Middle frontal gyrus (tissue), 1 donor: Measurements from ENCODE around the gene ACIN1.
A peak's percentile ranks its signal among the peaks of the same experiment; 100 is the strongest.

Source experiments
- DNase-seq: peaks from one replicate; pipeline ENCODE4 v3.0.0-alpha.2; 2015; ENCODE audit warnings: low spot score; ENCODE audit errors: extremely low spot score

The ACIN1 gene

DNA sequence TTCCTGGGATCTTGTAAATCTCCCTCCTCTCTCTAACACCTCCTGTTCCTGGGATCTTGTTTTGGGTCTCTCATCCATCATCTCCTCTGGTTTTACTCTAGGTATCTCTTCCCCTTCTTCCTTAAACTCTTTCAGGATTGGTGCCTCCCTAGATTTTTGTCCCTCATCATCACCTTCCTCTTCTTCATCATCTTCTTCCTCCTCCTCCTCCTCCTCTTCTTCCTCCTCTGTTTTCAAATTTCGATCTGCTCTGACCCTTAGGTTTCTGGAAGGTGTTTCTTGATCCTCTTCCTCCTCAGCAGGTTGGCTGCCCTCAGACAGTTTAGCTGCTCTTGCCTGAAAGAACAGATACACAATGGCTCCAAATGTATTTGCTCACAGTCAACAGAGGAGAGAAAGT is 14.5 kb downstream of the ACIN1 start:
- DNase-seq: no peak

DNA sequence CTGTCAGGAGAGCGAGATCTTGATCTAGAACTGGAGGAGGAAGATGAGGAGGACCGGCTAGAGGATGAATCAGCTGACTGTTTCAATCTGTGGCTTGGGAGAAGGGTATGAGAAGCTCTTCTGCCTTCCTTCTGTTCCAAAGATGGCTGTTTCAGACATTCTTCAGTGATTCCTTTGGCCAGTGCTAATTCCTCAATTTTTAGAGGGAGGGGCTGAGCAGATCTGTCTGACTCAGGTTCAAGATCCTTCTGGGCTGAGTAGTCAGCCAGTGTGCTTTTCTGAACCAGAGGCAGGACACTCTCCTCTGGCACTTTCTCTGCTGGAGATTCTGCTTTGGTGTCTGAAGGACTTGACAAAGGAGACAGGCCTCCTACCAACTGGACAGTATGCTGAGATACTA is 15.2 kb downstream of the ACIN1 start:
- DNase-seq: no peak

DNA sequence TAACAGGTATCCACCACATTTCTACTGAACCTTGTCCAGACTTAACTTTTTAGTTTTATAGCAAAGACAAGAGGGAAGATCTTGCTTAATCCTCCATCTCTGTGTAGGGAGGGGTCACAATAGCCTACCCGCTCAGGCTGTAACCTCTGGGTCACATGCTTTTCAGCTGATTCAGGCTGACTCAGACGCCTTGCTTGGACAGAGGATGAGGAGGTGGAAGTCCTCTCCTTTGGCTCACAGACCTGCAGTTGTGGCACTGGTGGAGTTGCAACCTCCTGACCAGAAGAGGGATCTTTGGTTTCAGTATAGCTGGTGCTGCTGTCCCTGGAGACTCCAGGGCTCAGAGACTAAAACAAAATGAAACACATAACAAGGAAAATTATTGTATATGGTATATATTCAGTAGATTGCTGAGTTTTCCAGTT is 16.2 kb downstream of the ACIN1 start:
- DNase-seq: no peak

DNA sequence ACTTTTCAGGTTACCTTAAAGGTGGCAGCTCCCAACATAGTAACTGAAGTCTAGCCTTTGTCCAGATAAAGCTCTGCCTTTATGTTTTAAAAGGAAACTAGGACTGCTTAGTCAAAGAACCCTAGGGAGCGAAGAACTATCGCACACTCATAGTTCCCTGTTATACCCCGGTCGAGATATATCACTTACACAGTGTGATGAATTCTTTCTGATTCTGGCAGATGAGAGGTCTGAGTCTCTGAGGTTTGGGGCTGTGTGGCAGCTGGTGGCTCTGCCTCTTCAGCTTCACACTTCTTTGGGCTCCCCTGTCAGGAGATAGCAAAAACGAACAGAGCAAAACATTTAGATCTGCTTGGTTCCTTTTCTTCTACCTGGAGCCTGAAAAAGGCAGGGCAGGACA is 17.0 kb downstream of the ACIN1 start:
- no peak for DNase-seq

DNA sequence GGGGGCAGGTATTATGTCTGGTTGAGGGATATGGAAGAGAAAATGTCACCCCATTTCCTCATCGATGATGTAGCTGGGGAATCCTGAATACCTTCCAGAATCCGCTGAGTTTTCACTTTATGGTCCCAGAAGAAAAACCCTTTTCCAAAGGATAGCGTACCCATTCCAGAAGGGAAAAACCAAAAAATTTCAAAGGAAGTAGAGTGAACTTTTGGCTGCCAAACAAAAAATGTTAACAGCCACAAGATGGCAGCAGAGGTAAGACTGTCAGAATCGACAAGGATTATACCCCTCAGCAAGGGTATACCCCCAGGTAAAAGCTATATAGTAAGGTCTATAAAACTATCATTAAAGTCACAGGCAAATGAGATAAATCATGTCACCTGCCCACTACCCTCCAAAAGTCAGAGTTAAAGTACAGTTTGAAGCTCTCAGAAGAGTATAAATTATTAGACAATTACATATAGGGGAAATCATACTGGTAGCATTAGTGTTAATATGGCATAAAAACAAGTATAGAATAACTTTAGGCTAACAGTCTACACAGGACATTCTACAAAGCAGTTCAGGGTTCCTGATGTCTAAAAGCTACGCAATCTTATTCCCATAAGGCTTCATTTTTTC is 18.0 kb downstream of the ACIN1 start:
- no peak for DNase-seq

DNA sequence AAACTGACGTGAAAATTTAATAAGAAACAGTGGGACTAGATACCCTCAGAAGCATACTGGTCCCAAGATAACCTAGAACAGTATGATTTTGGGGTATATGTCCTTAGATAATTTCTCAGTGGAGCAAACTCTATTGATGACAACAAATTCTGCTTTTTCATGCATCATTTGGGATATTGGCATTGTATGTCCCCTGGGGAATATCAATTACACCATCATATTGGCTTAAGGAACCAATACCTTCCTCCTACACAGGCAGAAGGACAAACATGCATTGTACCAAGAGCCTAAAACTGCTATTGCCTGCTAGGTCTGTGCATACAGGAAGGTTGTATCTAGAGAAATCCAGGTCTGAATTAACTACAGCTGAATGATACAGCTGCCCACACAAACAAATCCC is 20.0 kb downstream of the ACIN1 start:
- no peak for DNase-seq

DNA sequence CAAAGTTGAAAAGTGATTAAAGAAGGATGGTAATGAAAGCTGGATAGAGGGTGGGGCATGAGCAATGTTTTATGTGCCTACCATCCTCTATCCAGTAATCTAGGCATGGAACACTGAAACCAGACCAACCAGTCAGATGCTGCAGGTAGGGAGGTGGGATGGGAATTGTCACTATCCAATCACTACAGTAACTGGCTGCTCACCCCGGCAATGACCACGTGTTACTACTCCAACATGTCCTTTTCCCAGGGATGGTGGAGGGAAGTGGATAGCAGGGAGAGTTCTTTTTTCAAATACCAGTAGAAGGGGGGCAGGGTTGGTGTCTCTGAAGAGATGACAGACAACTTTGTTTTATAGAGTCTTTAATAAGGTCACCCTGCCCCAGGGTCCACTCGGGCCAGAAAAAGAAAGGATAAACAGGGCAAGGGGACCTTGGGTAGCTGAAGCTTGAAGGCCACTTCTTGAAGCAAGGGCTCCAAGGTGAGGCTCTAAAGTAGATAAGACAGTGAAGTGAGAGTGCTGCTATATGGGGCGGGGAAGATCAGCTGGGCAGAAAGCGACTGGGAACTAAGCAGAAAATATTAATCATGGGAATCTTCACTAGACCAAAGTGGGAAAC is 22.9 kb downstream of the ACIN1 start:
- DNase-seq: no peak

DNA sequence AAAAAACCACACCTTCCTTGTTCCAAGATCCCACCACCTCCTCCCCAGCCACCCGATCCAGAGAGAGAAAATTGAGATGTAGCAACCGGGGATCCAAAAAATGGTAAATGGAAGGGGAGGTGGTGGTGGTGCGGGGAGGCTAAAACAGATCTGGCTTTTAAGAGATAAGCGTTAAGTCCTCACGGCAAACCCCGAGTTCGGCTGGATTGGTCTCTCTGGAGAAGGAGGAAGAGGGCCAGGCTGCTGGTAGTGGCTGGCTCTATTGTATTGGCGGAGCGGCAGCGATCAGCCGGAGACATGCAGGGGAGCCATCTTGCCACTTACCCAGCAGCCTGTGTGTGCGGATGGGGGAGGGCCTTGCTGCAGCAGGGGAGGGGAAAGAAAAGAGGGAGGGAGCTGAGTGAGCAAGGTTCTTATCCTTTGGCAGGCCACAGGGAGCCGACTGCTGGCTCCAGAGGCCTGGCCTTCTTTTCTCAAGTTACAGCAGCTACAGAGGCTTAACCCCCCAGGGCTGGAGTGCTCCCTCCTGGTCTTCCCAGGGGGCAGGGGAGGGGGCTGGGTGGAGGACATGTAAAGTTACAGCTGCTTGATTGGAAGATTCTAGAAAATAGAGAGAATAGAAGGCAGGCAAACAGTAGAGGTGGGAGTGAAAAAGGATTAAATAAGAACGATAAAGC is 23.6 kb downstream of the ACIN1 start:
- DNase-seq: peak; percentile 54

DNA sequence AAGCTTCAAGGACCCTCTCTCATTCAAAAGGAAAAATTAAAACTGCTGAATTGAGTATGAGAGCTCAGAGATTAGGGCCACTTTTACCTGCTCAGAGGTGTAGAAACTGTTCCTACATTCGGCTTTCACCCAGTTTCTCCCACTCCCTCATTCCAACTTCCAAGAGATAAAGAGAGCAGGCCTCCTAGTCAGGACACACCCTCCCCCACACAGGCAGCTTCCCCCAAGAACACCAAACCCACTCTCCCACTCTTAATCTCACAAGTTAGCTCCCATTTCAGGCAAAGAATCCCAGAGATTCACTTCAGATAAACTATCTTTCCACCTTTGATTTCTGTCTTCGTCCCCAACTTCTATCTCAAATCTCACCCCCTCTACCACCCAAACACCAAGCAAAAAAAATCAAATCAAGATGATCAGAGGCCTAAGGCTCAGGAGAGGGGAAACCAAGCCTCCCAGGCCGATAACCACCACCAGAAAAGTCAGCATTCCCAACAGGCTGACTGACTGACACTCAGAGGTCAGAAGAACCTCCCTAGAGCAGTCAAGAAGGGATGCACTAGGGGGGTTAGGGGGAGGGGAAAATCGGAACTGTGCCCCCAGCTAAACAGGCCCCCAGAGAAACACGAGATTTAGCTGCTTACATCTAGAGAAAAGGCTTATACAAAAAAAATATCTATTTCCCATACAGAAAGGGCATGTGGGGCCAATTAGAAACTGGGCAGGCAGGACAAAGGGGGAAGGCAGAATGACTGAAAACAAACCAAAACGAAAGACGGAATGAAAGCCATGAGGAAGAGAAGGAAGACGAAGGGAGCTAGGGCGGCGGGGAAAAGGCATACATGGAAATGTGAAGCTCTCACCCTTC is 24.4 kb downstream of the ACIN1 start:
- DNase-seq: no peak

DNA sequence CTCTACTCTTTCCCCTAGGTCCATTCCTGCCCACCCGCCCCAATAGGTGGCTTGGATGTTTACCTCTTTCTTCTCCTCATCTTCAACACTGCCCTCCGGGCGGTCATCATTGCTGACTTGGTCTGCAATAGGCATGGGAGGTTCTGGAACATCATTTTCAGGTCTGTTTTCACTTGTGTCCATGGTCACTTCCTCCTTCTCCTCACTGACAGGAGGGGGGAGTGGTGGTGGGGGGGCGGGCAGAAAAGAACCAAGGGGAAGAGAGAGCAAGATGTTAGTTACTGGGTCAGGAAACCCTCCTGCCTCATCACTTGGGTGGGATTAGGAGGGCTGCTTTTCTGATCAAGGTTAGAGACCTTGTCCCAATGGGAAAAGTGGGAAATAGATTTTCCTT is 25.5 kb downstream of the ACIN1 start:
- DNase-seq: no peak

DNA sequence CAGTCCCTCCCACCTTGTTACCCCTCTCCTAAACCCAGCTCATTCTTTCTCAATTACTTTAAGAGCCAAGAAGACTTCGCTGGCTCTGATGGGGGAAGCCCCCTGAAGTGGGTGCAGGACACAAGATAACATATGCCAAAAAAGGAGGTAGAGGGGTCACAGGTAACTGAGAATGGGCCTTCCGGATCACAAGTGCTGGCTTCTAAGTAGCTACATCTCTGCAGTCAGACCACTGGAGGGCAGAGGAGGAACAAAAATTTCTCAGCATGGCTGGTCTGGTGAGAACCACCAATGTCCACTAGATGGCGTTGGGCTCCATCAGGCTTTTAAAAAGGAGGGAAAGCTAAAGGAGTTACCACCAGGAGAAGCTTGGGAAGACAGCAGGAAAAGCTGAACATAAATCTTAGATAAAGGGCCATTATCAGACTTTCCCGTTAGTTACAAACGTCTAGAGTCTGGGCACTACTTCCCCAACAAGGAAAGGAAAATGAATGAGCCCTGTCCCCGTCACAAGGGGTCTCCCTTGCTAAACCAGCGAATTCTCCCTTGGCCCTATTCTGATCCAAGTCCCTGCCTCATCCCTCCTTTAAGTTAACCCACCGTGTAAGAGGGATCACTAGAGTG is 26.0 kb downstream of the ACIN1 start:
- peak; percentile 86 for DNase-seq

DNA sequence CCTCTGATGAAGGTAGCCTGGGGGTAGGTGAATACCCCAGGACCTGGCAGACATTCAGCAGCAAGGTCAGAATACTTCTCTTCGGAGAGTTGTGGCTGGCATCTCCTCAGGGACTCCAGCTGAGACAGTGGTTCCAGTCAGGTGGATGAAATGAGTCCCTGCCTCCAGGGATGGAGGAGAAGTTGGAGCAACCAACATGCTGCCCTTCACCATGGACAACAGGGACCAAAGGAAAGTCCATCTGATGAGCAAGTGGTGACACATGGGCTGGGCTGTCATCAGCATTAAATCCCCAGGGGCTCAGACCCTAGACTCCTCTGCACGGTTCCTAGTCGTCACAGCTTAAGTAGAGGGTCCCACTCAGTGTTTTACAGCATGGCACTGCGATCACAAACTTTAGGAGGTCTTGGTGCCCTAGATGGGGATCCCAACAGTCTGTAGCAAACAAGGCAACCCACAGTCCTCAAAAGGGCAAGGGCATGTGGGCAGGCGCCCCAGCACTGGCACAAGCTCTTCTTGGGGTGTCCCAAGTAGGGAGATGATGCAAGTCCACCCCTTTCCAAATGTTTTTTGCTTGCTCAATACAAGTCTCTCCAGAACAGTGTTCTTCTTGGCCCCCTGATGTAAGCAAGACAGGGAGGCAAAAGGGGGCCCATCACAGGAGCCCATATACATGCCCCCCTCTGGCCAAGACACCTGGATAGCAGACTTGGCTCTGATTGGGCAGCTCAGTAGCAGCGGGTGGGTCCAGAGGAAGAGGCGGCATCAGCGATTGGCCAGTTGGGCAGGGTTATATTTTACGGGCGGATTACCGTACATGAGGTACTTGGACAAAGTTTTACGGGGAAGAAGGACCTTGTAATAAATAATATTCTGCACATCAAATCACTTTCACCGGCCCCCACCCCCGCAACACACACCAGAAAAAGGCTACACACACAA is 26.8 kb downstream of the ACIN1 start:
- no peak for DNase-seq

DNA sequence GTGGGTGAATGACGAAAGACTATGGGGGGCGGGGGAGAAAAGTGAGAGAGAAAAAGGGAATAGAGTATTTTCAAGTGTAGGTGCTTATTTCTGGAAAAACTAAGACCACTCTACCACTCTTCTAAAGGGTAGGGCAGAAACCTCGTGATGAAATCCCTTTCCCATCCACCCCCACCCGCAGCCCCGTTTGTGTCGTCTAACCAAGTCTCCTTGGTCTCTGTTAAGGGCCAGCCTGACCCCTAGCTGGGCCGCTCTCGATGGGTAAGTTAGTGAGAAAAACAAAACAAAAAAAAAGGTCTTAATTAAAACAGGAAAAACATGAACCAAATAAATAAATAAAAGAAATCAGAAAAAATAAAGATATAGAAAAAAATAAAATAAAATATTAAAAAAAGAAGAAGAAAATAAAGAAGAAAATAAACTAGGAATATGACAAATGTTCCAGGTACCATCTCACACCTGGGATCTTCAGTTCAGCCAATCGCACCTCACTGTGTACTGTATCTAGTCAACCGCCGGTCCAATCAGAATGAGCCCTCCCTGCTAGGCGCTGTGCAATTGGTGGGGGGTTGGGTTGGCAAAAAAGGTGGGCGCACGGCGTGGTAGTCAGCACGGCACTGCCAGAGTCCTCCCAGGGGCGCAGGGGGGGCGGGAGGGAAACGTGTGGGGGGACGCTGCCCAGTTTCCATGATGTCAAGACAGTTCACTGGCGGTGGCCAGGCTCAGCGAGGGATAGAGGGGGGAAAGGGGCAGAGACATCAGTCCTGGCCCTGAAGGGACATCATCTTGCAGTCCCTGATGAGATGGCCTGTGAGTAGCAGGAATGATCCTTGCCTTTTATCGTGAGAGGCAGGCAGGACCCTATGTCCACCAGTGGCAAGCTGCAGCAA is 27.8 kb downstream of the ACIN1 start:
- no peak for DNase-seq

DNA sequence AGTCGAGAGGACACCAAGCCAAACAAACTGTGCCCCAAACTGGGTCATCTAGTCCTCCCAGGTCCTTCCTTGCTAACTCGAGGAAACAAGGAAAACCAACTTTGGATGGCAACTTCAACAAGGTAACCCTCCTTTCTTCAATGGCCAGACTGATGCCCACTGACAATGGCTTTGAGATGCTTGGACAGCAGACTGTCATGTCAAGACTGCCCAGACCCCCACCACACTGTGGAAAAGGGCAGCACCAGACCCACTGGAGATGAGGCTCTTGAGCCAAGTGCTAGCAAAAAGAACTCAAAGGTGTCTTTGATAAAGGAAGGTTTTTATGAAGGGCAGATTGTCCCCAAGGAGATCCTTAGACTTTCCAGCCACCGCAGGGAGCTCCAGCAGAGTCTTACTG is 28.6 kb downstream of the ACIN1 start:
- no peak for DNase-seq

DNA sequence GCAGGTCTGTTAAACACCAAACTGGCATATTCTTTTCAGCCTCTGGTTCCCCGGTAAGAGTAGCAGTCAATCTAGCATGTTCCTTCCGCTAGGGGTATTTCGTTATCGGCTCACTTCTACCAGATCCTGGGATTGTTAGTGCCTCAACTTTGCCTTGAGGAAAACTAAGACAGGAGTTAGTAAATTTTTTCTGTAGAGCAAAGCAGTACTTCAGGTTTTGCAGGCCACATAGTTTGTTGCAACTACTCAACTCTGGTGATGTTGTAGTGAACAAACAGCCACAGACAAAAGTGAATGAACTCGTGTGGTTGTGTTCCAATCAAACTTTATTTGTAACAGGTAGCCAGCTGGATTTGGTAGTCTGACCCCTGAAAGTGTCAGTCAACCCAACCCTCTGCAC is 31.3 kb downstream of the ACIN1 start:
- DNase-seq: no peak

DNA sequence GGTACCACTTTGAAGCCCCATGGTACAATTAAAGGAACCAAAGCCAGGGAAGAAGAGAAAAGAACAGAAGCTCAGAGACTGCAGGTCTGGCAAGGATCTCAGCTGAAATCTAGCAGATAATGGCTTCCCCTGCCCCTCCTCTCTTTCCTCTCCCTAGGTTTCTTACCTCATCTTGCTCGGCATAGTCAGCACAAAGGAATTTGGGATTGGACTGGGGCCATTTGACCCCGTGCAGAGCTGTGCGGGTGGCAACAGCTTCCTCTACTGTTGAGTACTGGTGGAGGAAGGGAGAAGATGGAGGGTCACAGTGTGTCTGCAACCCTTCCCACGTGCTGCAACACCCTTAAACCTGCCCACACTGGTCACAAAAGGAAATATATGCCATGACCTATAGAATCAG is 32.9 kb downstream of the ACIN1 start:
- no peak for DNase-seq

DNA sequence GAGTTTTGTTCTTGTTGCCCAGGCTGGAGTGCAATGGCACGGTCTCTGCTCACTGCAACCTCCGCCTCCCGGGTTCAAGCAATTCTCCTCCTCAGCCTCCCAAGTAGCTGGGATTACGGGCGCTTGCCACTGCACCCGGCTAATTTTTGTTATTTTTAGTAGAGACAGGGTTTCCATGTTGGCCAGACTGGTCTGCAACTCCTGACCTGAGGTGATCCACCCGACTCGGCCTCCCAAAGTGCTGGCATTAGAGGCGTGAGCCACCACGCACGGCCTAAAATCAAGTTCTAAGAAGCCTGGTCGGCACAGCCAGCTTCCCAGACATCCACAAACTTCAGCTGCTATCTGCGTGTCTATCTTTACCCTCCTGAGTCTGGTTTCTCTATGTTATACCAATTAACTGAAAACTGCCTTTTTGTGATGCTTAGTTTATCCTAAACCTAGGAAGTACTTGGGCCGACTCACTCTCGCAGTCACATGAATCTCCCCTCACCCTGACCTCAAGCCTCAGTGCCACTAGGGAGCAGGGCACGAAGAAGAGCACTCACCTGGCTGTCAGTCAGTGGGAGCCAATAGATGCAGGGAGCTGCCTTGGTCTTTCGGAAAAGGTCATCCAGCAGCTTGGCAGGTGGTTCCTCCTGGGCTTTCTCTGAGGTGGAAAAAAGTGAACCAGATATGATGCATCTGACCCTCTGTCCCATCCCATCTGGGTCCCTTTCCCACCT is 34.2 kb downstream of the ACIN1 start:
- no peak for DNase-seq

DNA sequence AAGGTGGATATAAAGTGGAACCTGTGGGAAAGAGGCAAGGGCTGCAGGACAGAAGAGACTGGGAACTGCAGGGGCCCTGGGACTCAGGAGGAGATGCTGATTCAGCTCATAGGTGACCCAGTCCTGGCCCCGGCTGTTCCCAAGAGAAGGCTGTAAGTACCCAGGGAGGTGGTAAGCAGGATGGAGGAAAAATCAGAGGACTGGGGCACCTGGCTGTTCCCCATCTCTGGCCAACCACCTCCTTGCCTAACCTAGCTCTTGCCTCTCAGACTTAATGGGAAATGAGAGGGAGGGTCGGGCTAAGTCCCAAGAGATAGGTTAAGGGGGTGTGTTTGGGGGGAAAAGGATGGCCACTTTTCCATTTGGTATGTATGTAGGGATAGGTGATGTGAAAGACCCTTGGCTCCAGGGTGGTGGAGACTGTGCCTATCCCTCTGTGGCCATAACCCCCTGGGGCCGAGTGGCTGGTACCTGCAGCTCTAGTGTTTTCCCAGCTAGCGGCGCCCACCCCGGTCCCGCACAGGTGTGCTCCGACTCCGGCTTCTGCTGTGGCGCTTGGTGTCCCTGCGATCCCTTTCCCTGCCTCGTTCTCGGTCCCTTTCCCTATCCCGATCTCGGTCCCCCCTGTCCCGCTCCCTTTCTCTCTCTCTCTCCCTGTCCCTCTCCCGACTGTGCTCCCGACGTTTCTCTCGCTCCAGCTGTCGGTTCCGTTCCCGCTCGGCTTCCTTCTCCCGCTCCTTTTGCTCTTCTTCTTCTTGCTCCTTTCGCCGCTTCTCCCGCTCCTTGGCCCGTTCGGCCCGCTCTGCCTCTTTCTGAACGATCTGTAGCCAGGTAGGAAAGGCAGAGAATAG is 36.1 kb downstream of the ACIN1 start:
- no peak for DNase-seq
